Measurements from ENCODE around the gene MALRD1. TPM values are rescaled to one million over a fixed set of nuclear protein-coding genes. Genes with fewer than 3 reads are reported as not detected.

The MALRD1 gene
- total RNA-seq, 2 experiments from 2014 or later, result not detected

- POLR2A ChIA-PET, result no interaction called here
- Mint-ChIP-seq H3K9me3 (peaks cover 2% of the 10 kb centered on the region), H3K4me3 (no peak overlapping the region), H3K4me1 (no peaks in the 10 kb centered on the region), H3K36me3 (no peaks in the 10 kb centered on the region), H3K27ac (no peak overlapping the region), H3K27me3 (no peaks in the 10 kb centered on the region)
- ATAC-seq (ENCODE audit: low read depth) (no peak), DNase-seq (no peak)
These were observed 5.8 kb downstream of the MALRD1 start for GRCh38 chr10:19054289-19054835.

- Mint-ChIP-seq H3K27ac (no peak overlapping the region), H3K36me3 (no peaks in the 10 kb centered on the region), H3K27me3 (no peaks in the 10 kb centered on the region), H3K4me3 (no peak overlapping the region), H3K9me3 (peaks cover 6% of the 10 kb centered on the region), H3K4me1 (no peaks in the 10 kb centered on the region)
- no peak for ATAC-seq (ENCODE audit: low read depth)
- POLR2A ChIA-PET, result no interaction called here
- no peak for DNase-seq
These were observed 9.4 kb downstream of the MALRD1 start for GRCh38 chr10:19058046-19058445.

- Mint-ChIP-seq H3K27ac (no peak overlapping the region), H3K4me1 (no peaks in the 10 kb centered on the region), H3K36me3 (no peaks in the 10 kb centered on the region), H3K27me3 (no peaks in the 10 kb centered on the region), H3K4me3 (no peak overlapping the region), H3K9me3 (peaks cover 10% of the 10 kb centered on the region)
- POLR2A ChIA-PET, result no interaction called here
- no peak for DNase-seq
- ATAC-seq (ENCODE audit: low read depth), result no peak
These were observed 15.4 kb downstream of the MALRD1 start for GRCh38 chr10:19063986-19064385.

GRCh38 chr10:19071946-19072345 is 23.3 kb downstream of the MALRD1 start:
- Mint-ChIP-seq H3K27me3 (no peaks in the 10 kb centered on the region), H3K36me3 (no peaks in the 10 kb centered on the region), H3K4me1 (no peaks in the 10 kb centered on the region), H3K4me3 (no peak overlapping the region), H3K9me3 (peaks cover 1% of the 10 kb centered on the region), H3K27ac (no peak overlapping the region)
- POLR2A ChIA-PET, result no interaction called here
- DNase-seq (no peak), ATAC-seq (ENCODE audit: low read depth) (no peak)

- Mint-ChIP-seq H3K36me3 (no peaks in the 10 kb centered on the region), H3K9me3 (peaks cover 2% of the 10 kb centered on the region), H3K27me3 (no peaks in the 10 kb centered on the region), H3K4me3 (no peak overlapping the region), H3K27ac (no peak overlapping the region), H3K4me1 (no peaks in the 10 kb centered on the region)
- ATAC-seq (ENCODE audit: low read depth) (no peak), DNase-seq (no peak)
- POLR2A ChIA-PET, result no interaction called here
These were observed 28.7 kb downstream of the MALRD1 start for GRCh38 chr10:19077276-19077675.

- Mint-ChIP-seq H3K4me3 (no peak overlapping the region), H3K36me3 (no peaks in the 10 kb centered on the region), H3K27me3 (no peaks in the 10 kb centered on the region), H3K27ac (no peak overlapping the region), H3K9me3 (no peaks in the 10 kb centered on the region), H3K4me1 (no peaks in the 10 kb centered on the region)
- POLR2A ChIA-PET, result no interaction called here
- ATAC-seq (ENCODE audit: low read depth) (no peak), DNase-seq (no peak)
These were observed 48.0 kb downstream of the MALRD1 start for GRCh38 chr10:19096501-19097073.

- no peaks in the 10 kb centered on the region for H3K36me3 Mint-ChIP-seq
- POLR2A ChIA-PET, result no interaction called here
- H3K4me1 Mint-ChIP-seq, result no peaks in the 10 kb centered on the region
- H3K4me3 Mint-ChIP-seq, result no peak overlapping the region
- H3K27me3 Mint-ChIP-seq, result no peaks in the 10 kb centered on the region
- no peaks in the 10 kb centered on the region for H3K9me3 Mint-ChIP-seq
- DNase-seq (no peak), ATAC-seq (ENCODE audit: low read depth) (no peak)
- no peak overlapping the region for H3K27ac Mint-ChIP-seq
These were observed 48.5 kb downstream of the MALRD1 start for GRCh38 chr10:19097151-19097550.

GRCh38 chr10:19098803-19099202 is 50.2 kb downstream of the MALRD1 start:
- ATAC-seq (ENCODE audit: low read depth) (no peak), DNase-seq (no peak)
- no peaks in the 10 kb centered on the region for H3K9me3 Mint-ChIP-seq
- H3K36me3 Mint-ChIP-seq, result no peaks in the 10 kb centered on the region
- H3K4me3 Mint-ChIP-seq, result no peak overlapping the region
- no peaks in the 10 kb centered on the region for H3K4me1 Mint-ChIP-seq
- no peaks in the 10 kb centered on the region for H3K27me3 Mint-ChIP-seq
- no peak overlapping the region for H3K27ac Mint-ChIP-seq
- POLR2A ChIA-PET, result no interaction called here

- Mint-ChIP-seq H3K4me3 (no peak overlapping the region), H3K27ac (no peak overlapping the region), H3K27me3 (no peaks in the 10 kb centered on the region), H3K36me3 (no peaks in the 10 kb centered on the region), H3K9me3 (peaks cover 3% of the 10 kb centered on the region), H3K4me1 (no peaks in the 10 kb centered on the region)
- no peak for DNase-seq
- no peak for ATAC-seq (ENCODE audit: low read depth)
- POLR2A ChIA-PET, result no interaction called here
These were observed 58.8 kb downstream of the MALRD1 start for GRCh38 chr10:19107406-19107805.

GRCh38 chr10:19111501-19112267 is 63.1 kb downstream of the MALRD1 start:
- H3K4me1 Mint-ChIP-seq, result no peaks in the 10 kb centered on the region
- DNase-seq (no peak), ATAC-seq (ENCODE audit: low read depth) (no peak)
- H3K4me3 Mint-ChIP-seq, result no peak overlapping the region
- no peaks in the 10 kb centered on the region for H3K27me3 Mint-ChIP-seq
- POLR2A ChIA-PET, result no interaction called here
- H3K9me3 Mint-ChIP-seq, result peaks cover 7% of the 10 kb centered on the region
- no peaks in the 10 kb centered on the region for H3K36me3 Mint-ChIP-seq
- no peak overlapping the region for H3K27ac Mint-ChIP-seq

- no peak for ATAC-seq (ENCODE audit: low read depth)
- Mint-ChIP-seq H3K27ac (no peak overlapping the region), H3K4me3 (no peak overlapping the region), H3K9me3 (peaks cover 7% of the 10 kb centered on the region), H3K4me1 (no peaks in the 10 kb centered on the region), H3K36me3 (no peaks in the 10 kb centered on the region), H3K27me3 (no peaks in the 10 kb centered on the region)
- POLR2A ChIA-PET, result no interaction called here
- DNase-seq, result no peak
These were observed 68.8 kb downstream of the MALRD1 start for GRCh38 chr10:19117438-19117837.

GRCh38 chr10:19119191-19119590 is 70.6 kb downstream of the MALRD1 start:
- POLR2A ChIA-PET, result no interaction called here
- H3K9me3 Mint-ChIP-seq, result peaks cover 3% of the 10 kb centered on the region
- DNase-seq (no peak), ATAC-seq (ENCODE audit: low read depth) (no peak)
- no peak overlapping the region for H3K27ac Mint-ChIP-seq
- no peaks in the 10 kb centered on the region for H3K36me3 Mint-ChIP-seq
- H3K4me1 Mint-ChIP-seq, result no peaks in the 10 kb centered on the region
- H3K27me3 Mint-ChIP-seq, result no peaks in the 10 kb centered on the region
- H3K4me3 Mint-ChIP-seq, result no peak overlapping the region

- no peak overlapping the region for H3K27ac Mint-ChIP-seq
- ATAC-seq (ENCODE audit: low read depth), result no peak
- POLR2A ChIA-PET, result no interaction called here
These were observed 71.8 kb downstream of the MALRD1 start for GRCh38 chr10:19120381-19120908.

GRCh38 chr10:19133992-19134391 is 85.4 kb downstream of the MALRD1 start:
- ATAC-seq (ENCODE audit: low read depth), result no peak
- H3K9me3 Mint-ChIP-seq, result peaks cover 5% of the 10 kb centered on the region
- no peak overlapping the region for H3K4me3 Mint-ChIP-seq

More at GRCh38 chr10:19120381-19120908, 71.8 kb downstream of the MALRD1 start:
- DNase-seq, result no peak
- no peaks in the 10 kb centered on the region for H3K27me3 Mint-ChIP-seq
- no peaks in the 10 kb centered on the region for H3K36me3 Mint-ChIP-seq
- no peaks in the 10 kb centered on the region for H3K4me1 Mint-ChIP-seq
- H3K4me3 Mint-ChIP-seq, result no peak overlapping the region
- H3K9me3 Mint-ChIP-seq, result peaks cover 3% of the 10 kb centered on the region

More at GRCh38 chr10:19133992-19134391, 85.4 kb downstream of the MALRD1 start:
- no peaks in the 10 kb centered on the region for H3K4me1 Mint-ChIP-seq
- no peaks in the 10 kb centered on the region for H3K27me3 Mint-ChIP-seq
- POLR2A ChIA-PET, result no interaction called here
- H3K36me3 Mint-ChIP-seq, result no peaks in the 10 kb centered on the region
- DNase-seq, result no peak
- H3K27ac Mint-ChIP-seq, result no peak overlapping the region
